Stomach smooth muscle (tissue), 2 donors: ENCODE measurements around the gene PITPNB.
A peak's percentile ranks its signal among the peaks of the same experiment; 100 is the strongest.

ENCODE experiments used
- H3K27ac ChIP-seq: one replicate; pipeline ENCODE4 v1.7.0; 2013; ENCODE audit warnings: mild to moderate bottlenecking, low read length, inconsistent platforms
- H3K27me3 ChIP-seq, 2 donors: one replicate each; pipeline ENCODE4 v1.7.0; 2013; ENCODE audit warnings: low read length in 2 of 2; ENCODE audit not compliant: insufficient read depth in 2 of 2, control insufficient read depth in 1 of 2
- H3K36me3 ChIP-seq, 2 donors: one replicate each; pipeline ENCODE4 v1.7.0; 2013; ENCODE audit warnings: low read length in 2 of 2; ENCODE audit not compliant: control insufficient read depth in 2 of 2, insufficient read depth in 2 of 2
- H3K4me1 ChIP-seq: one replicate; pipeline ENCODE4 v1.7.0; 2013; ENCODE audit warnings: low read length; ENCODE audit not compliant: control insufficient read depth, insufficient read depth
- H3K4me3 ChIP-seq, 2 donors: one replicate each; pipeline ENCODE4 v1.7.0; 2013; ENCODE audit warnings: low read length in 2 of 2
- H3K9ac ChIP-seq, 2 donors: one replicate each; pipeline ENCODE4 v1.7.0; 2013; ENCODE audit warnings: low read length in 2 of 2, mild to moderate bottlenecking in 1 of 2
- H3K9me3 ChIP-seq, 2 donors: one replicate each; pipeline ENCODE4 v1.7.0; 2013; ENCODE audit warnings: low read length in 2 of 2; ENCODE audit not compliant: control insufficient read depth in 2 of 2
- donor health status: healthy.
- donor health status: Pancreatic carcinoma.

The PITPNB gene

GRCh38 chr22:27947448-27947847 is 28.4 kb upstream of the PITPNB start:
- H3K27ac ChIP-seq: no peak overlapping the region
- no peaks in the 10 kb centered on the region for H3K9me3 ChIP-seq
- H3K4me3 ChIP-seq: no peak overlapping the region
- no peak overlapping the region for H3K9ac ChIP-seq
- no peaks in the 10 kb centered on the region for H3K4me1 ChIP-seq
- peaks cover 0 to 3% of the 10 kb centered on the region in 2 donors for H3K36me3 ChIP-seq
- no peaks in the 10 kb centered on the region for H3K27me3 ChIP-seq

GRCh38 chr22:27941143-27941542 is 22.1 kb upstream of the PITPNB start:
- no peak overlapping the region for H3K27ac ChIP-seq
- H3K27me3 ChIP-seq: no peaks in the 10 kb centered on the region
- H3K9ac ChIP-seq: no peak overlapping the region
- no peak overlapping the region for H3K4me3 ChIP-seq
- H3K36me3 ChIP-seq: no peaks in the 10 kb centered on the region
- no peaks in the 10 kb centered on the region for H3K4me1 ChIP-seq
- H3K9me3 ChIP-seq: no peaks in the 10 kb centered on the region

GRCh38 chr22:27937453-27937852 is 18.4 kb upstream of the PITPNB start:
- Histone ChIP-seq H3K9ac (no peak overlapping the region), H3K9me3 (no peaks in the 10 kb centered on the region), H3K27ac (no peak overlapping the region), H3K27me3 (no peaks in the 10 kb centered on the region), H3K36me3 (no peaks in the 10 kb centered on the region), H3K4me3 (no peak overlapping the region), H3K4me1 (no peaks in the 10 kb centered on the region)

- no peaks in the 10 kb centered on the region for H3K9me3 ChIP-seq
- no peaks in the 10 kb centered on the region for H3K36me3 ChIP-seq
- H3K27ac ChIP-seq: no peak overlapping the region
- no peak overlapping the region for H3K4me3 ChIP-seq
- no peaks in the 10 kb centered on the region for H3K4me1 ChIP-seq
- no peaks in the 10 kb centered on the region for H3K27me3 ChIP-seq
- H3K9ac ChIP-seq: no peak overlapping the region
Measured at GRCh38 chr22:27935897-27936296, 16.8 kb upstream of the PITPNB start.

GRCh38 chr22:27934069-27934468 is 15.0 kb upstream of the PITPNB start:
- no peaks in the 10 kb centered on the region for H3K4me1 ChIP-seq
- no peak overlapping the region for H3K4me3 ChIP-seq
- no peaks in the 10 kb centered on the region for H3K9me3 ChIP-seq
- H3K9ac ChIP-seq: no peak overlapping the region
- no peak overlapping the region for H3K27ac ChIP-seq
- no peaks in the 10 kb centered on the region for H3K27me3 ChIP-seq
- H3K36me3 ChIP-seq: no peaks in the 10 kb centered on the region

GRCh38 chr22:27933186-27933983 is 14.3 kb upstream of the PITPNB start:
- Histone ChIP-seq H3K27me3 (no peaks in the 10 kb centered on the region), H3K9me3 (no peaks in the 10 kb centered on the region), H3K4me3 (no peak overlapping the region), H3K4me1 (no peaks in the 10 kb centered on the region), H3K9ac (no peak overlapping the region), H3K27ac (no peak overlapping the region), H3K36me3 (no peaks in the 10 kb centered on the region)

GRCh38 chr22:27930331-27931060 is 11.4 kb upstream of the PITPNB start:
- Histone ChIP-seq H3K9ac (no peak overlapping the region), H3K27me3 (no peaks in the 10 kb centered on the region), H3K27ac (no peak overlapping the region), H3K4me1 (no peaks in the 10 kb centered on the region), H3K9me3 (no peaks in the 10 kb centered on the region), H3K4me3 (no peak overlapping the region), H3K36me3 (no peaks in the 10 kb centered on the region)

- Histone ChIP-seq H3K27me3 (no peaks in the 10 kb centered on the region), H3K4me3 (no peak overlapping the region), H3K9me3 (no peaks in the 10 kb centered on the region), H3K27ac (no peak overlapping the region), H3K4me1 (no peaks in the 10 kb centered on the region), H3K36me3 (no peaks in the 10 kb centered on the region), H3K9ac (no peak overlapping the region)
Measured at GRCh38 chr22:27927608-27928007, 8.6 kb upstream of the PITPNB start.

- H3K9ac ChIP-seq: no peak overlapping the region
- peaks cover 0 to 2% of the 10 kb centered on the region in 2 donors for H3K36me3 ChIP-seq
- H3K4me3 ChIP-seq: no peak overlapping the region
- no peaks in the 10 kb centered on the region for H3K27me3 ChIP-seq
- H3K9me3 ChIP-seq: no peaks in the 10 kb centered on the region
- no peak overlapping the region for H3K27ac ChIP-seq
- no peaks in the 10 kb centered on the region for H3K4me1 ChIP-seq
Measured at GRCh38 chr22:27925331-27925730, 6.3 kb upstream of the PITPNB start.

GRCh38 chr22:27919942-27920755 is 1.1 kb upstream of the PITPNB start:
- Histone ChIP-seq H3K4me1 (peaks cover 14% of the 10 kb centered on the region), H3K9ac (peak overlapping the region; percentile 93 to 95), H3K4me3 (peak overlapping the region; percentile 81 to 89), H3K9me3 (no peaks in the 10 kb centered on the region), H3K27ac (peak overlapping the region; percentile 96), H3K36me3 (peaks cover 0 to 2% of the 10 kb centered on the region in 2 donors), H3K27me3 (no peaks in the 10 kb centered on the region)
